Skeletal muscle cell (primary cell): ENCODE measurements around the gene MAGIX.
"Not testable (repeated sequence)": the region's sequence is repeated elsewhere in the genome, so short reads cannot be mapped to it uniquely, and the experiment has no call there.

Source experiments
- DNase-seq: peaks from one replicate; pipeline ENCODE4 v3.0.0-alpha.2; 2010; ENCODE audit warnings: low read depth
- H3K4me3 ChIP-seq: 2 replicates; pipeline ENCODE4 v1.5.1; 2011; ENCODE audit warnings: low read depth, mild to moderate bottlenecking, control low read depth, low read length, moderate library complexity

MAGIX gene

GRCh38 chrX:49162620-49163019, at the start of gene MAGIX:
TSS of gene MAGIX (plus strand) at chrX:49162758. CDS start at chrX:49162890, 132 bp downstream.
- DNase-seq: no peak
- H3K4me3 ChIP-seq: peak within 1 kb of the TSS; percentile 29

- H3K4me3 ChIP-seq: no peak overlapping the region
- DNase-seq: no peak
Observed at GRCh38 chrX:49116076-49116475, 46.5 kb upstream of the MAGIX start.

GRCh38 chrX:49116716-49117115, 45.8 kb upstream of the MAGIX start:
- DNase-seq: no peak
- no peak overlapping the region for H3K4me3 ChIP-seq

- no peak for DNase-seq
- no peak overlapping the region for H3K4me3 ChIP-seq
Observed at GRCh38 chrX:49117581-49117980, 45.0 kb upstream of the MAGIX start.

- no peak for DNase-seq
- no peak overlapping the region for H3K4me3 ChIP-seq
Observed at GRCh38 chrX:49120091-49120490, 42.5 kb upstream of the MAGIX start.

GRCh38 chrX:49122499-49122898, 40.1 kb upstream of the MAGIX start:
- peak overlapping the region; percentile 66 for H3K4me3 ChIP-seq
- DNase-seq: no peak

- DNase-seq, H3K4me3 ChIP-seq: not testable (repeated sequence)
Observed at GRCh38 chrX:49127742-49128258, 34.8 kb upstream of the MAGIX start.

GRCh38 chrX:49129427-49129826, 33.1 kb upstream of the MAGIX start:
- DNase-seq: no peak

GRCh38 chrX:49132275-49132674, 30.3 kb upstream of the MAGIX start:
- DNase-seq, H3K4me3 ChIP-seq: not testable (repeated sequence)

More at GRCh38 chrX:49129427-49129826, 33.1 kb upstream of the MAGIX start:
- no peak overlapping the region for H3K4me3 ChIP-seq

- no peak overlapping the region for H3K4me3 ChIP-seq
Observed at GRCh38 chrX:49133759-49134158, 28.8 kb upstream of the MAGIX start.

GRCh38 chrX:49137492-49137891, 25.1 kb upstream of the MAGIX start:
- no peak overlapping the region for H3K4me3 ChIP-seq
- no peak for DNase-seq

More at GRCh38 chrX:49133759-49134158, 28.8 kb upstream of the MAGIX start:
- DNase-seq: no peak

GRCh38 chrX:49139713-49140112, 22.8 kb upstream of the MAGIX start:
- no peak for DNase-seq
- H3K4me3 ChIP-seq: no peak overlapping the region

- not testable (repeated sequence) for DNase-seq, H3K4me3 ChIP-seq
Observed at GRCh38 chrX:49142264-49142663, 20.3 kb upstream of the MAGIX start.

- not testable (repeated sequence) for DNase-seq, H3K4me3 ChIP-seq
Observed at GRCh38 chrX:49143154-49143553, 19.4 kb upstream of the MAGIX start.

- H3K4me3 ChIP-seq: no peak overlapping the region
Observed at GRCh38 chrX:49147282-49147681, 15.3 kb upstream of the MAGIX start.

GRCh38 chrX:49147936-49148335, 14.6 kb upstream of the MAGIX start:
- no peak overlapping the region for H3K4me3 ChIP-seq
- DNase-seq: no peak

More at GRCh38 chrX:49147282-49147681, 15.3 kb upstream of the MAGIX start:
- no peak for DNase-seq

- DNase-seq, H3K4me3 ChIP-seq: not testable (repeated sequence)
Observed at GRCh38 chrX:49148390-49149100, 14.0 kb upstream of the MAGIX start.

GRCh38 chrX:49149291-49149690, 13.3 kb upstream of the MAGIX start:
- H3K4me3 ChIP-seq, DNase-seq: not testable (repeated sequence)

GRCh38 chrX:49153467-49153866, 9.1 kb upstream of the MAGIX start:
- H3K4me3 ChIP-seq: no peak overlapping the region
- DNase-seq: no peak

GRCh38 chrX:49155243-49155899, 7.2 kb upstream of the MAGIX start:
- no peak for DNase-seq
- peak overlapping the region; percentile 45 for H3K4me3 ChIP-seq
